RKO (cell line): ENCODE data around the gene ABCD3.
"Not testable (repeated sequence)": the region's sequence is repeated elsewhere in the genome, so short reads cannot be mapped to it uniquely, and the experiment has no call there.

Experiments
- DNase-seq: peaks from one replicate; pipeline ENCODE4 v3.0.0-alpha.2; 2016; ENCODE audit warnings: low spot score

Gene ABCD3

GRCh38 chr1:94416901-94417727, 1.1 kb upstream of the ABCD3 start:
- DNase-seq, result peak; percentile 41

GRCh38 chr1:94417728-94417977, 536 bp upstream of the ABCD3 start:
- no peak for DNase-seq

GRCh38 chr1:94418664-94419655, 771 bp downstream of the ABCD3 start:
- peak; percentile 57 for DNase-seq

- DNase-seq, result no peak
Measured at GRCh38 chr1:94422115-94422820, 4.1 kb downstream of the ABCD3 start.

- no peak for DNase-seq
Measured at GRCh38 chr1:94425821-94426484, 7.8 kb downstream of the ABCD3 start.

- not testable (repeated sequence) for DNase-seq
Measured at GRCh38 chr1:94426485-94426870, 8.3 kb downstream of the ABCD3 start.

- DNase-seq, result no peak
Measured at GRCh38 chr1:94428441-94428840, 10.3 kb downstream of the ABCD3 start.

GRCh38 chr1:94428927-94429528, 10.8 kb downstream of the ABCD3 start:
- DNase-seq, result not testable (repeated sequence)

GRCh38 chr1:94430066-94430465, 11.9 kb downstream of the ABCD3 start:
- DNase-seq, result not testable (repeated sequence)

- DNase-seq, result no peak
Measured at GRCh38 chr1:94433866-94434265, 15.7 kb downstream of the ABCD3 start.

GRCh38 chr1:94434365-94435045, 16.3 kb downstream of the ABCD3 start:
- peak; percentile 31 for DNase-seq

- no peak for DNase-seq
Measured at GRCh38 chr1:94438692-94439276, 20.6 kb downstream of the ABCD3 start.

GRCh38 chr1:94440088-94440487, 21.9 kb downstream of the ABCD3 start:
- no peak for DNase-seq

GRCh38 chr1:94443067-94443466, 24.9 kb downstream of the ABCD3 start:
- not testable (repeated sequence) for DNase-seq

- DNase-seq, result not testable (repeated sequence)
Measured at GRCh38 chr1:94444819-94445218, 26.6 kb downstream of the ABCD3 start.

GRCh38 chr1:94445733-94446132, 27.5 kb downstream of the ABCD3 start:
- not testable (repeated sequence) for DNase-seq

GRCh38 chr1:94446177-94446576, 28.0 kb downstream of the ABCD3 start:
- not testable (repeated sequence) for DNase-seq

GRCh38 chr1:94448741-94449140, 30.6 kb downstream of the ABCD3 start:
- not testable (repeated sequence) for DNase-seq

GRCh38 chr1:94456736-94457135, 38.5 kb downstream of the ABCD3 start:
- DNase-seq, result no peak

- no peak for DNase-seq
Measured at GRCh38 chr1:94462606-94463005, 44.4 kb downstream of the ABCD3 start.
